A673 (cell line): ENCODE data around the gene CAPZA2.

Experiments used
- EZH2 ChIP-seq: fragments of 200-600 bp; sonication (generic); IDR thresholded peaks from 2 replicates; pipeline ENCODE4 v1.6.1; 2017; ENCODE audit warnings: borderline replicate concordance, low read depth, mild to moderate bottlenecking, mixed read lengths, antibody characterized with exemption, low read length; ENCODE audit not compliant: poor library complexity, severe bottlenecking
- TF ChIP-seq, protein P1 (sequence below): fragments of 300-800, 200-600 bp; sonication (generic); conservative IDR thresholded peaks from 2 replicates; pipeline ENCODE4 v1.5.1; 2017; ENCODE audit warnings: low read depth, mild to moderate bottlenecking, antibody characterized with exemption, low read length, moderate library complexity, mixed read lengths

DNA sequence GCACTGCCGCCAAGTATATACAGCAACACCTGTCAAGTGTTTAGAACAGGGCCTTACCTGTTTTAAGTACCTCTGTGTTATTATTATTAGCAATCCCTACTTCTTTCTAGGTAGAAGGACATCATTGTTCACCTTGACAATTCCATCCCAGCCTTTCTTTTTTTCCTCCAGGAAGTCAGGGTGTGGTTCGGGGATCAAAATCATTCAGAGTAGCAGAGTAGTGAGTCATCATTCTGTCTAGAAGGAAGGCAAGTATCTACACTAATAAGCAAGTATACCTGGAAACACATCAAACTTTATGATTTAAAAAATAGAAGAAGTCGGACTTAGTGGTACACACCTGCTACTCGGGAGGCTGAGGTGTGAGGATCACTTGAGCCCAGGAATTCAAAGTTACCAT, 25.5 kb upstream of the CAPZA2 start:
- TF ChIP-seq, protein P1, sequence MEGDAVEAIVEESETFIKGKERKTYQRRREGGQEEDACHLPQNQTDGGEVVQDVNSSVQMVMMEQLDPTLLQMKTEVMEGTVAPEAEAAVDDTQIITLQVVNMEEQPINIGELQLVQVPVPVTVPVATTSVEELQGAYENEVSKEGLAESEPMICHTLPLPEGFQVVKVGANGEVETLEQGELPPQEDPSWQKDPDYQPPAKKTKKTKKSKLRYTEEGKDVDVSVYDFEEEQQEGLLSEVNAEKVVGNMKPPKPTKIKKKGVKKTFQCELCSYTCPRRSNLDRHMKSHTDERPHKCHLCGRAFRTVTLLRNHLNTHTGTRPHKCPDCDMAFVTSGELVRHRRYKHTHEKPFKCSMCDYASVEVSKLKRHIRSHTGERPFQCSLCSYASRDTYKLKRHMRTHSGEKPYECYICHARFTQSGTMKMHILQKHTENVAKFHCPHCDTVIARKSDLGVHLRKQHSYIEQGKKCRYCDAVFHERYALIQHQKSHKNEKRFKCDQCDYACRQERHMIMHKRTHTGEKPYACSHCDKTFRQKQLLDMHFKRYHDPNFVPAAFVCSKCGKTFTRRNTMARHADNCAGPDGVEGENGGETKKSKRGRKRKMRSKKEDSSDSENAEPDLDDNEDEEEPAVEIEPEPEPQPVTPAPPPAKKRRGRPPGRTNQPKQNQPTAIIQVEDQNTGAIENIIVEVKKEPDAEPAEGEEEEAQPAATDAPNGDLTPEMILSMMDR = no peak
- no peak for TF ChIP-seq EZH2
